SU-DHL-6 (cell line): ENCODE data around the gene MIPEP.

Experiments
- H2AFZ ChIP-seq: fragments of 200-600 bp; sonication (generic); 2 replicates; pipeline ENCODE4 v1.6.1; 2014; ENCODE audit warnings: low read depth, mild to moderate bottlenecking, moderate library complexity, mixed read lengths, antibody characterized with exemption, low read length; ENCODE audit not compliant: severe bottlenecking
- H3F3A ChIP-seq: fragments of 200-600 bp; shearing (Covaris generic); 2 replicates; pipeline ENCODE4 v1.6.0; 2016; ENCODE audit warnings: antibody characterized with exemption, mild to moderate bottlenecking; ENCODE audit not compliant: insufficient read depth
- H3K27ac ChIP-seq: fragments of 200-600 bp; sonication (generic); 2 replicates; pipeline ENCODE4 v1.5.1; 2016; ENCODE audit warnings: low read depth, mild to moderate bottlenecking, low read length, moderate library complexity, mixed read lengths
- H3K27me3 ChIP-seq: fragments of 200-600 bp; sonication (generic), shearing (Covaris generic); 2 replicates; pipeline ENCODE4 v1.6.0; 2014; ENCODE audit warnings: mild to moderate bottlenecking, low read length
- H3K36me3 ChIP-seq: fragments of 200-600 bp; sonication (generic); 2 replicates; pipeline ENCODE4 v1.6.1; 2014; ENCODE audit warnings: mild to moderate bottlenecking, low read length, mixed read lengths
- H3K4me2 ChIP-seq: fragments of 300-600, 200-600 bp; shearing (Covaris generic), sonication (generic); 2 replicates; pipeline ENCODE4 v1.6.0; 2014; ENCODE audit warnings: low read length, low read depth, mild to moderate bottlenecking; ENCODE audit not compliant: poor library complexity, severe bottlenecking
- H3K4me3 ChIP-seq: fragments of 200-600 bp; sonication (generic); 2 replicates; pipeline ENCODE4 v1.5.1; 2014; ENCODE audit warnings: antibody characterized with exemption, low read length, mild to moderate bottlenecking, mixed read lengths; ENCODE audit not compliant: insufficient read depth, poor library complexity, severe bottlenecking
- H3K79me2 ChIP-seq: fragments of 200-600 bp; sonication (generic); 2 replicates; pipeline ENCODE4 v1.6.1; 2014; ENCODE audit warnings: mild to moderate bottlenecking, low read length, moderate library complexity; ENCODE audit not compliant: insufficient read depth
- H3K9ac ChIP-seq: fragments of 200-600 bp; sonication (generic); 2 replicates; pipeline ENCODE4 v1.7.0; 2014; ENCODE audit warnings: mild to moderate bottlenecking, low read length
- H3K9me2 ChIP-seq: fragments of 200-600 bp; sonication (generic); replicated peaks from 2 replicates; pipeline ENCODE4 v1.6.1; 2014; ENCODE audit warnings: low read length; ENCODE audit not compliant: insufficient read depth
- H3K9me3 ChIP-seq: fragments of 200-600 bp; sonication (generic); 2 replicates; pipeline ENCODE4 v1.6.1; 2014; ENCODE audit warnings: low read length, mixed read lengths; ENCODE audit not compliant: insufficient read depth
- H4K20me1 ChIP-seq: fragments of 200-600 bp; sonication (generic); 2 replicates; pipeline ENCODE4 v1.6.1; 2014; ENCODE audit warnings: low read depth, mild to moderate bottlenecking, antibody characterized with exemption, low read length, moderate library complexity, mixed read lengths
- EZH2phosphoT487 ChIP-seq: fragments of 200-600 bp; sonication (generic), shearing (Covaris generic); conservative IDR thresholded peaks from 2 replicates; pipeline ENCODE4 v1.6.1; 2018; ENCODE audit warnings: mild to moderate bottlenecking, antibody characterized with exemption, low read length, moderate library complexity, mixed read lengths
- TF ChIP-seq, protein P1 (sequence below): fragments of 200-600 bp; sonication (generic); IDR thresholded peaks from one replicate; pipeline ENCODE4 v1.5.1; 2017; ENCODE audit warnings: antibody characterized with exemption, mild to moderate bottlenecking, low read length, moderate library complexity; ENCODE audit not compliant: insufficient read depth, poor library complexity, severe bottlenecking

Gene MIPEP

DNA sequence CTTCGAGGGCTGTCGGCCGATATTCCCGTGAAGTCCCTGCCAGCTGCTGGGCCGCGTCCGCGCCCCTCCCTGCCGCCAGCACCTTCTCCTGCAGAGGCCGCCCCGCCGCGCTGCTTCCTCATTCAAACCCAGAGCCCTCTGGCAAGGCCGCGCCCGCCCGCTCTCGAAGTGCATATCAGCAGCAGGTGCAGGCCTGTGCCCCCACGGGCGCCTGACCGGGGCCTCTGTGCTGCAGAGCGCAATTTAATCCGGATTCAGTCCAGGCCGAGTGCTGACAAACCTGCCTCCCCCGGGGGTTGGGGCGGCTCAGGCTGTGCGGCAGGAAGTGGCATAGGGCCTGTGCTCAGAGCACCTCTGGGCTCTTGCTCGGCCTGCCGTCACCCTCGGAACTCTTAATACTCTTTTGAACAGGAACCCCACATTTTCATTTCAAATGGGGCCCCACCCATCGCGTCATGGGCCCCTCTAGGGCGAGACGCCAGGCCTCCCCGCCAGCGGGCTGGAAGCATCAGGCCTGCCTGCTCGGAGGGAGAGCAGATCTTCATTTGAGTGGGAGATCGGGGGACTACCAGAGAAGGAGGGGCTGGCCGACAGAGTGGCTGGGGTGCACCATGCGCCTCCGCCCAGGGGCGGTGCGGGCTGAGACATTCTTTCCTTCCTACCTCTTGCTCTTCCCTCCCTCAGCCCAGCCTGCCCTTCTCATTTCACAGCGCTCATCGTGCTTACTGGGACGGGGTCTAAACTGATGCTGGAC is 193.3 kb downstream of the MIPEP start:
- Histone ChIP-seq H3K27ac (no peak overlapping the region), H3K9me2 (no peaks in the 10 kb centered on the region), H3K9me3 (no peaks in the 10 kb centered on the region), H3K4me2 (no peak overlapping the region), H3K4me3 (no peak overlapping the region), H3K27me3 (no peaks in the 10 kb centered on the region), H3K9ac (no peak overlapping the region), H2AFZ (no peak overlapping the region), H4K20me1 (no peaks in the 10 kb centered on the region), H3F3A (no peaks in the 10 kb centered on the region), H3K79me2 (no peaks in the 10 kb centered on the region), H3K36me3 (no peaks in the 10 kb centered on the region)
- no peak for TF ChIP-seq EZH2phosphoT487
- TF ChIP-seq, protein P1, sequence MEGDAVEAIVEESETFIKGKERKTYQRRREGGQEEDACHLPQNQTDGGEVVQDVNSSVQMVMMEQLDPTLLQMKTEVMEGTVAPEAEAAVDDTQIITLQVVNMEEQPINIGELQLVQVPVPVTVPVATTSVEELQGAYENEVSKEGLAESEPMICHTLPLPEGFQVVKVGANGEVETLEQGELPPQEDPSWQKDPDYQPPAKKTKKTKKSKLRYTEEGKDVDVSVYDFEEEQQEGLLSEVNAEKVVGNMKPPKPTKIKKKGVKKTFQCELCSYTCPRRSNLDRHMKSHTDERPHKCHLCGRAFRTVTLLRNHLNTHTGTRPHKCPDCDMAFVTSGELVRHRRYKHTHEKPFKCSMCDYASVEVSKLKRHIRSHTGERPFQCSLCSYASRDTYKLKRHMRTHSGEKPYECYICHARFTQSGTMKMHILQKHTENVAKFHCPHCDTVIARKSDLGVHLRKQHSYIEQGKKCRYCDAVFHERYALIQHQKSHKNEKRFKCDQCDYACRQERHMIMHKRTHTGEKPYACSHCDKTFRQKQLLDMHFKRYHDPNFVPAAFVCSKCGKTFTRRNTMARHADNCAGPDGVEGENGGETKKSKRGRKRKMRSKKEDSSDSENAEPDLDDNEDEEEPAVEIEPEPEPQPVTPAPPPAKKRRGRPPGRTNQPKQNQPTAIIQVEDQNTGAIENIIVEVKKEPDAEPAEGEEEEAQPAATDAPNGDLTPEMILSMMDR = no peak

DNA sequence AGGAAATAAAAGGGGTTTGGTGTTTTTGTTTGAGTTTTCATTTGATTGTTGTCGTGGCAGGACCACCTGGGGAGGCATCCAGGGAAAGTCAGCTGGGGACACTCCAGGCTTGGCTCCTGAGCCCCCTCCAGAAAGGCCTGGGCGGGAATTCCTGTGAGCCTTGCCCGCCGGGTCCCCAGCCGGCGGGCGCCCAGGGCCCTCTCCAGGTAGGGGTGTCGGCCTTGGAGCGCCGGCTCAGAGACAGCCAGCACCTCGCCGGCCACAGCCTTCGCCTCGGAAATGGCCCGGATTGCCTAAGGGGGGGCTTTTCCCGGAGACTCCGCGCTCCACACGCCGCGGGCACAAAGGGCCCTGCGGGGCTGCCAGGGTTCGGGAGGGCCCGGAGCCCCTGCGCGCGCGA is 194.0 kb downstream of the MIPEP start:
- no peak for TF ChIP-seq EZH2phosphoT487
- TF ChIP-seq, protein P1 = no peak
- H3K27ac ChIP-seq = no peak overlapping the region
- no peaks in the 10 kb centered on the region for H4K20me1 ChIP-seq
- no peaks in the 10 kb centered on the region for H3K36me3 ChIP-seq
- H3K9me3 ChIP-seq = no peaks in the 10 kb centered on the region
- H3K4me3 ChIP-seq = no peak overlapping the region
- H3K4me2 ChIP-seq = no peak overlapping the region
- H3K9me2 ChIP-seq = no peaks in the 10 kb centered on the region
- no peaks in the 10 kb centered on the region for H3K27me3 ChIP-seq
- no peak overlapping the region for H2AFZ ChIP-seq
- H3F3A ChIP-seq = no peaks in the 10 kb centered on the region
- no peaks in the 10 kb centered on the region for H3K79me2 ChIP-seq
- no peak overlapping the region for H3K9ac ChIP-seq

DNA sequence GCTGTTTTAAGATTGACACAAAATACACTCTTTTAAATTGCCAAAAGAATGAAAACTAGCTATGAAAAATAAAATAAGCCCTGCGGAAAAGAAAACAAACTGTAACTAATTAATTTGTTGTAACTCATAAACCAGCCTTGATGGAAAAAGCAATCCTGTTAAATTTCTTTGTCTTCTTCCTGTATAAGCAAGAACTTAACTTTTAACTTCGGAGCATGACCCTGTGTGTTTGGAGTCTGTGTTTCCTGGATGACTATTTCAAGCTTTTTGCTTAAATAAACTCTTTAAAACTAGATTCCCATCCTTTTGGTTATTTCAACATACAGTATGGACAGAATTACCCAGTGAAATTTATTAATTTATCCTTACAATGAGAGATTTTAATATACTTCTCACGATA is 196.4 kb downstream of the MIPEP start:
- no peaks in the 10 kb centered on the region for H4K20me1 ChIP-seq
- H3K9me2 ChIP-seq = no peaks in the 10 kb centered on the region
- no peak for TF ChIP-seq EZH2phosphoT487
- TF ChIP-seq, protein P1 = no peak
- H3K79me2 ChIP-seq = no peaks in the 10 kb centered on the region
- H2AFZ ChIP-seq = no peak overlapping the region
- H3K9me3 ChIP-seq = no peaks in the 10 kb centered on the region
- H3K4me3 ChIP-seq = no peak overlapping the region
- H3K27me3 ChIP-seq = no peaks in the 10 kb centered on the region
- H3K36me3 ChIP-seq = no peaks in the 10 kb centered on the region
- H3F3A ChIP-seq = no peaks in the 10 kb centered on the region
- no peak overlapping the region for H3K4me2 ChIP-seq
- H3K27ac ChIP-seq = no peak overlapping the region
- no peak overlapping the region for H3K9ac ChIP-seq
